Liver (tissue), 9 donors: ENCODE data around the gene PTPRB. TPM values are rescaled to one million over a fixed set of nuclear protein-coding genes. Genes with fewer than 3 reads are reported as not detected.

Source experiments
- DNase-seq: peaks from one replicate; pipeline ENCODE4 v3.0.0-alpha.2; 2017; ENCODE audit warnings: low spot score
- H3K27ac ChIP-seq, 2 donors: one replicate each; pipeline ENCODE4 v1.7.0; 2013; ENCODE audit warnings: inconsistent platforms in 2 of 2, low read length in 2 of 2, control low read depth in 1 of 2, low read depth in 1 of 2, mild to moderate bottlenecking in 1 of 2
- H3K27me3 ChIP-seq, 4 donors: one replicate each; pipeline versions ENCODE4 v1.6.1 to v1.7.0; 2013; ENCODE audit warnings: low read length in 3 of 4, inconsistent platforms in 1 of 4, mild to moderate bottlenecking in 1 of 4, moderate library complexity in 1 of 4; ENCODE audit not compliant: control insufficient read depth in 4 of 4, insufficient read depth in 4 of 4
- H3K36me3 ChIP-seq, 4 donors: one replicate each; pipeline versions ENCODE4 v1.6.1 to v1.7.0; 2013; ENCODE audit warnings: low read length in 3 of 4, mild to moderate bottlenecking in 3 of 4, low read depth in 1 of 4, moderate library complexity in 1 of 4; ENCODE audit not compliant: control insufficient read depth in 4 of 4, insufficient read depth in 3 of 4
- H3K4me1 ChIP-seq, 4 donors: one replicate each; pipeline versions ENCODE4 v1.6.1 to v1.7.0; 2013; ENCODE audit warnings: low read length in 3 of 4, mild to moderate bottlenecking in 3 of 4, moderate library complexity in 1 of 4; ENCODE audit not compliant: control insufficient read depth in 4 of 4, insufficient read depth in 4 of 4
- H3K4me3 ChIP-seq, 3 donors: one replicate each; pipeline versions ENCODE4 v1.6.1 to v1.7.0; 2013; ENCODE audit warnings: low read length in 3 of 3, control low read depth in 1 of 3, low read depth in 1 of 3, mild to moderate bottlenecking in 1 of 3
- H3K9ac ChIP-seq, 2 donors: one replicate each; pipeline ENCODE4 v1.7.0; 2013; ENCODE audit warnings: low read length in 2 of 2, mild to moderate bottlenecking in 2 of 2, moderate library complexity in 2 of 2, control low read depth in 1 of 2, low read depth in 1 of 2
- H3K9me3 ChIP-seq, 4 donors: one replicate each; pipeline versions ENCODE4 v1.6.1 to v1.7.0; 2013; ENCODE audit warnings: low read length in 3 of 4; ENCODE audit not compliant: control insufficient read depth in 4 of 4
- ATF3 ChIP-seq: IDR thresholded peaks from 2 replicates; pipeline ENCODE4 v1.6.1; 2016; ENCODE audit warnings: antibody characterized with exemption
- FOXA1 ChIP-seq: IDR thresholded peaks from 2 replicates; pipeline ENCODE4 v1.6.1; 2016; ENCODE audit warnings: antibody characterized with exemption
- FOXA2 ChIP-seq: IDR thresholded peaks from 2 replicates; pipeline ENCODE4 v1.6.1; 2016; ENCODE audit warnings: antibody characterized with exemption
- GABPA ChIP-seq, 2 donors: IDR thresholded peaks in 1 of 2; conservative IDR thresholded peaks in 1 of 2; 2 replicates each; pipeline ENCODE4 v1.6.1; 2016; ENCODE audit warnings: antibody characterized with exemption in 2 of 2, mild to moderate bottlenecking in 1 of 2, moderate library complexity in 1 of 2
- HNF4A ChIP-seq, 2 donors: conservative IDR thresholded peaks; 2 replicates each; pipeline ENCODE4 v1.6.1; 2016; ENCODE audit warnings: antibody characterized with exemption in 2 of 2, mild to moderate bottlenecking in 2 of 2
- HNF4G ChIP-seq: IDR thresholded peaks from 2 replicates; pipeline ENCODE4 v1.6.1; 2016; ENCODE audit warnings: antibody characterized with exemption
- NR2F2 ChIP-seq: IDR thresholded peaks from 2 replicates; pipeline ENCODE4 v1.6.1; 2016; ENCODE audit warnings: antibody characterized with exemption
- RAD21 ChIP-seq, 2 donors: IDR thresholded peaks; 2 replicates each; pipeline ENCODE4 v1.6.1; 2016; ENCODE audit warnings: antibody characterized with exemption in 2 of 2, mild to moderate bottlenecking in 2 of 2
- REST ChIP-seq: IDR thresholded peaks from 2 replicates; pipeline ENCODE4 v1.6.1; 2016; ENCODE audit warnings: antibody characterized with exemption, mild to moderate bottlenecking
- TAF1 ChIP-seq: conservative IDR thresholded peaks from 2 replicates; pipeline ENCODE4 v1.6.1; 2016; ENCODE audit warnings: antibody characterized with exemption, mild to moderate bottlenecking
- WGBS: extraction: QIAGEN DNeasy Blood & Tissue Kit; methylation state at CpG from one replicate; pipeline ENCODE4 v1.1.7; 2013; 5-methylcytosine and 5-hydroxymethylcytosine counted together
- polyA plus RNA-seq, 2 donors: library from polyadenylated mRNA; stranded (reverse) in 1 of 2; unstranded in 1 of 2; fragments of 200-250 nt in 1 of 2; fragments of >200 nt in 1 of 2; fragmentation: Nextera tagmentation in 1 of 2; extraction: Ambion mirVana in 1 of 2; gene quantifications; one replicate each; pipeline versions ENCODE4 v1.2.1 to v1.2.3, GENCODE V29; 2013 to 2015
- total RNA-seq, 2 donors: library from RNA; depleted of rRNA; stranded (reverse); fragments of >200 nt; gene quantifications; one replicate each; pipeline ENCODE4 v1.2.3, GENCODE V29; 2014
- TF ChIP-seq, protein P1 (sequence below): fragments of 150-350 bp; IDR thresholded peaks from 2 replicates; pipeline ENCODE4 v1.5.1; 2017; ENCODE audit warnings: improper control_type of control experiment, low read depth, low read length; ENCODE audit not compliant: missing input control
- donor health status: healthy.
- donor health status: healthy.
- donor health status: healthy.
- donor health status: healthy.
- donor health status: healthy.

Gene PTPRB
- total and polyA plus RNA-seq, 4 donors: 6.3 to 64.9 (median 8.4) TPM

- Histone ChIP-seq H3K4me1 (no peaks in the 10 kb centered on the region), H3K36me3 (no peaks in the 10 kb centered on the region), H3K9me3 (no peaks in the 10 kb centered on the region), H3K27ac (no peak overlapping the region), H3K9ac (no peak overlapping the region), H3K4me3 (no peak overlapping the region), H3K27me3 (no peaks in the 10 kb centered on the region)
- no peak for TF ChIP-seq FOXA1
- DNase-seq: no peak
- 20% methylated on average over 3 of the region's 3 CpGs for WGBS
These were observed 60.0 kb downstream of the PTPRB start for GRCh38 chr12:70577283-70577634.

GRCh38 chr12:70576341-70577282, 60.6 kb downstream of the PTPRB start:
- Histone ChIP-seq H3K4me1 (no peaks in the 10 kb centered on the region), H3K9ac (no peak overlapping the region), H3K27ac (no peak overlapping the region), H3K9me3 (no peaks in the 10 kb centered on the region), H3K36me3 (no peaks in the 10 kb centered on the region), H3K4me3 (no peak overlapping the region), H3K27me3 (no peaks in the 10 kb centered on the region)
- WGBS: 59% methylated on average over 19 of the region's 19 CpGs
- DNase-seq: no peak
- TF ChIP-seq RAD21 (IDR thresholded peaks at IDR 0.05) (peak; percentile 98), ATF3 (no peak), FOXA2 (no peak), GABPA (IDR thresholded peaks at IDR 0.05 in 1 of 2, conservative IDR thresholded peaks at IDR 0.05 in 1 of 2) (no peak), NR2F2 (no peak), HNF4A (conservative IDR thresholded peaks at IDR 0.05) (no peak), TAF1 (no peak)
- TF ChIP-seq, protein P1, sequence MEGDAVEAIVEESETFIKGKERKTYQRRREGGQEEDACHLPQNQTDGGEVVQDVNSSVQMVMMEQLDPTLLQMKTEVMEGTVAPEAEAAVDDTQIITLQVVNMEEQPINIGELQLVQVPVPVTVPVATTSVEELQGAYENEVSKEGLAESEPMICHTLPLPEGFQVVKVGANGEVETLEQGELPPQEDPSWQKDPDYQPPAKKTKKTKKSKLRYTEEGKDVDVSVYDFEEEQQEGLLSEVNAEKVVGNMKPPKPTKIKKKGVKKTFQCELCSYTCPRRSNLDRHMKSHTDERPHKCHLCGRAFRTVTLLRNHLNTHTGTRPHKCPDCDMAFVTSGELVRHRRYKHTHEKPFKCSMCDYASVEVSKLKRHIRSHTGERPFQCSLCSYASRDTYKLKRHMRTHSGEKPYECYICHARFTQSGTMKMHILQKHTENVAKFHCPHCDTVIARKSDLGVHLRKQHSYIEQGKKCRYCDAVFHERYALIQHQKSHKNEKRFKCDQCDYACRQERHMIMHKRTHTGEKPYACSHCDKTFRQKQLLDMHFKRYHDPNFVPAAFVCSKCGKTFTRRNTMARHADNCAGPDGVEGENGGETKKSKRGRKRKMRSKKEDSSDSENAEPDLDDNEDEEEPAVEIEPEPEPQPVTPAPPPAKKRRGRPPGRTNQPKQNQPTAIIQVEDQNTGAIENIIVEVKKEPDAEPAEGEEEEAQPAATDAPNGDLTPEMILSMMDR: peak; percentile 71

- H3K4me3 ChIP-seq: no peak overlapping the region
- H3K9ac ChIP-seq: no peak overlapping the region
- TF ChIP-seq FOXA1 (no peak), HNF4G (no peak)
- no peaks in the 10 kb centered on the region for H3K4me1 ChIP-seq
- no peak overlapping the region for H3K27ac ChIP-seq
- DNase-seq: no peak
- 41% methylated on average over 3 of the region's 3 CpGs for WGBS
- no peaks in the 10 kb centered on the region for H3K36me3 ChIP-seq
- no peaks in the 10 kb centered on the region for H3K9me3 ChIP-seq
- no peaks in the 10 kb centered on the region for H3K27me3 ChIP-seq
These were observed 65.4 kb downstream of the PTPRB start for GRCh38 chr12:70571705-70572268.

DNA sequence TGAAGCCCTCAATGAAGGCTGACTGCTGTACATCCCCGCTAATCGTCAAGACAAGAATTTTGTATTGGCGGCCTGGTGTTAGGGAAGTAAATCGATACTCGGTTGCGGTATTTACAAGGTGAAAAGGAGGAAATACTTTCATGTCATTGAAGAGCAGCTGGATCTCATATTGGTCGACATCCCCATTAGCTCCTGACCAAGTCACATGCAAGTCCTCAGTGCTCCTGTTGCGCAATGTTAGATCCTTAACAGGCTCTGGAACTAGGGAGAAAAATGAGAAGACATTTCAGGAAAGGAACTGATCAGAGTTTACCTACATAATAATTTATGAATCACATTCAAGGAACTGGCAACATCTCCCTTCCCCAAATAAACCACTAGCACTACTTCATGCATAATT, 66.2 kb downstream of the PTPRB start:
- Histone ChIP-seq H3K27ac (no peak overlapping the region), H3K4me1 (no peaks in the 10 kb centered on the region), H3K4me3 (no peak overlapping the region), H3K27me3 (no peaks in the 10 kb centered on the region), H3K9me3 (no peaks in the 10 kb centered on the region), H3K9ac (no peak overlapping the region), H3K36me3 (no peaks in the 10 kb centered on the region)
- 92% methylated on average over 8 of the region's 8 CpGs for WGBS
- no peak for DNase-seq
- TF ChIP-seq GABPA (IDR thresholded peaks at IDR 0.05 in 1 of 2, conservative IDR thresholded peaks at IDR 0.05 in 1 of 2) (no peak), REST (no peak)
